ENCODE measurements around the gene MYL4.

Gene MYL4

GRCh38 chr17:47190770-47191169 is 18.4 kb upstream of the MYL4 start:
- no peak overlapping the region for H3K4me3 ChIP-seq (replicated peaks; ENCODE audit: insufficient read depth, low read length)
- no peak overlapping the region for H3K27ac ChIP-seq (replicated peaks)
- H3K27me3 ChIP-seq (ENCODE audit: insufficient read depth, poor library complexity, severe bottlenecking), result no peaks in the 10 kb centered on the region
- no peak for TF ChIP-seq POLR2AphosphoS5 (IDR thresholded peaks at IDR 0.05; ENCODE audit: low read depth)
- TF ChIP-seq GABPA (IDR thresholded peaks at IDR 0.05; ENCODE audit: low read depth), result no peak
- no peak for TF ChIP-seq CTCF (IDR thresholded peaks at IDR 0.05; ENCODE audit: insufficient read depth, low read length)
- TF ChIP-seq, protein P1, sequence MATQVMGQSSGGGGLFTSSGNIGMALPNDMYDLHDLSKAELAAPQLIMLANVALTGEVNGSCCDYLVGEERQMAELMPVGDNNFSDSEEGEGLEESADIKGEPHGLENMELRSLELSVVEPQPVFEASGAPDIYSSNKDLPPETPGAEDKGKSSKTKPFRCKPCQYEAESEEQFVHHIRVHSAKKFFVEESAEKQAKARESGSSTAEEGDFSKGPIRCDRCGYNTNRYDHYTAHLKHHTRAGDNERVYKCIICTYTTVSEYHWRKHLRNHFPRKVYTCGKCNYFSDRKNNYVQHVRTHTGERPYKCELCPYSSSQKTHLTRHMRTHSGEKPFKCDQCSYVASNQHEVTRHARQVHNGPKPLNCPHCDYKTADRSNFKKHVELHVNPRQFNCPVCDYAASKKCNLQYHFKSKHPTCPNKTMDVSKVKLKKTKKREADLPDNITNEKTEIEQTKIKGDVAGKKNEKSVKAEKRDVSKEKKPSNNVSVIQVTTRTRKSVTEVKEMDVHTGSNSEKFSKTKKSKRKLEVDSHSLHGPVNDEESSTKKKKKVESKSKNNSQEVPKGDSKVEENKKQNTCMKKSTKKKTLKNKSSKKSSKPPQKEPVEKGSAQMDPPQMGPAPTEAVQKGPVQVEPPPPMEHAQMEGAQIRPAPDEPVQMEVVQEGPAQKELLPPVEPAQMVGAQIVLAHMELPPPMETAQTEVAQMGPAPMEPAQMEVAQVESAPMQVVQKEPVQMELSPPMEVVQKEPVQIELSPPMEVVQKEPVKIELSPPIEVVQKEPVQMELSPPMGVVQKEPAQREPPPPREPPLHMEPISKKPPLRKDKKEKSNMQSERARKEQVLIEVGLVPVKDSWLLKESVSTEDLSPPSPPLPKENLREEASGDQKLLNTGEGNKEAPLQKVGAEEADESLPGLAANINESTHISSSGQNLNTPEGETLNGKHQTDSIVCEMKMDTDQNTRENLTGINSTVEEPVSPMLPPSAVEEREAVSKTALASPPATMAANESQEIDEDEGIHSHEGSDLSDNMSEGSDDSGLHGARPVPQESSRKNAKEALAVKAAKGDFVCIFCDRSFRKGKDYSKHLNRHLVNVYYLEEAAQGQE (IDR thresholded peaks at IDR 0.05; ENCODE audit: insufficient replicate concordance, low read depth), result no peak
- TF ChIP-seq SPI1 (IDR thresholded peaks at IDR 0.05; ENCODE audit: borderline replicate concordance, low read depth), result no peak
- no peak for DNase-seq (ENCODE audit: low read depth in 1 of 2, low spot score in 1 of 2)

- H3K27ac ChIP-seq (replicated peaks), result no peak overlapping the region
- no peaks in the 10 kb centered on the region for H3K27me3 ChIP-seq (ENCODE audit: insufficient read depth, poor library complexity, severe bottlenecking)
- no peak overlapping the region for H3K4me3 ChIP-seq (replicated peaks; ENCODE audit: insufficient read depth, low read length)
- DNase-seq (ENCODE audit: low read depth in 1 of 2, low spot score in 1 of 2), result peak in 1 of 2 experiments; percentile 21
- TF ChIP-seq CTCF (IDR thresholded peaks at IDR 0.05; ENCODE audit: insufficient read depth, low read length) (no peak), SPI1 (IDR thresholded peaks at IDR 0.05; ENCODE audit: borderline replicate concordance, low read depth) (no peak), POLR2AphosphoS5 (IDR thresholded peaks at IDR 0.05; ENCODE audit: low read depth) (no peak), GABPA (IDR thresholded peaks at IDR 0.05; ENCODE audit: low read depth) (no peak)
- TF ChIP-seq, protein P1 (IDR thresholded peaks at IDR 0.05; ENCODE audit: insufficient replicate concordance, low read depth), result no peak
Measured at GRCh38 chr17:47192554-47192953, 16.6 kb upstream of the MYL4 start.

DNA sequence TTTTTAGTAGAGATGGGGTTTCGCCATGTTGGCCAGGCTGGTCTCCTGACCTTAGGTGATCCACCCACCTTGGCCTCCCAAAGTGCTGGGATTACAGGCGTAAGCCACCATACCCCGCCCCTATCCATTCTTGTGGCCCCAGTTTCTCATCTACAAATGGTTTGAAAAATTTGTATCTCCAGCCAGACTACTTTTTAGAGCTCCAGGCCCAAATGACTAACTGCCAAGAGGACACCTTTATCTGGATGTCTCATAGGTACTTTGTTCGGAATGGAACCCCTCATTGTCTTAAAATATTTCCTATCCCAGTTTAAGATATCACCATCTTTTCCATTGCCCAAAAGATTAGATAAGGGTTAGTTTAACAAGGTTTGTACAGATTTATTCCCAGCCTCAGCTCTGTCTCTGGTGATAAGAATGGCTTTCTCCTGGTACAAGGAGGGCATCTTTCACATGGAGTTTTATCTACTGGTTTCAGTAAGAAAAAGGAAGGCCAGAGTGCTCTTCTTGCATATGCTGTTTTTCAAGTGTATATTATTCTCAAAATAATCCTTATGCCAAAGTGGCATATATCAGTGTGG is 15.1 kb upstream of the MYL4 start:
- no peaks in the 10 kb centered on the region for H3K27me3 ChIP-seq (ENCODE audit: insufficient read depth, poor library complexity, severe bottlenecking)
- TF ChIP-seq CTCF (IDR thresholded peaks at IDR 0.05; ENCODE audit: insufficient read depth, low read length) (no peak), SPI1 (IDR thresholded peaks at IDR 0.05; ENCODE audit: borderline replicate concordance, low read depth) (no peak), GABPA (IDR thresholded peaks at IDR 0.05; ENCODE audit: low read depth) (no peak), POLR2AphosphoS5 (IDR thresholded peaks at IDR 0.05; ENCODE audit: low read depth) (no peak)
- TF ChIP-seq, protein P1 (IDR thresholded peaks at IDR 0.05; ENCODE audit: insufficient replicate concordance, low read depth), result no peak
- no peak overlapping the region for H3K27ac ChIP-seq (replicated peaks)
- no peak overlapping the region for H3K4me3 ChIP-seq (replicated peaks; ENCODE audit: insufficient read depth, low read length)
- no peak for DNase-seq (ENCODE audit: low read depth in 1 of 2, low spot score in 1 of 2)

Data from HL-60 (cell line).